ENCODE results near the gene ERC1. TPM values are rescaled to one million over a fixed set of nuclear protein-coding genes. Genes with fewer than 3 reads are reported as not detected.

Gene ERC1
- total RNA-seq, 1 experiment from 2014 or later = 55.1 TPM

DNA sequence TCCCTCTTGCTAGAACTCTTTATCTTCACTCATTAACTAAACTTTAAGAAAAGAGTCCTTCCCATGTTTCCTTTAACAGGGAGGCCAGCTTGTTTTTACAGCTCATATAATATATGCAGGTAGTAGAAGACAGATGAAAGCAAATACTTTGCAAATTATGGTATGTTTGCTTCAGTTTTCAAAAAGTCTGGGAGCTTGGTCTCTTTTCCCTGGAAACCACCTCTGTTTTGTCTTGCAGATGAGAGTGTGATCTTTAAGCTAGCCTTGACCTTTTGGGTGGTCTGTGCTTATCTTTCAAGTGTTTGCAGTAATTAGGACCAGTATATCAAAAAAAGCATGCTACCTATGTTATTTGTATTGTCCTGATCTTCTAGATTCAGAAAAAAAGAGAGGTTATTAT, 62.7 kb downstream of the ERC1 start:
- peaks cover 5% of the 10 kb centered on the region for H3K4me1 Mint-ChIP-seq (ENCODE audit: insufficient read depth, unreplicated experiment)
- DNase-seq (ENCODE audit: unreplicated experiment) = no peak
- peaks cover 6% of the 10 kb centered on the region for H3K36me3 Mint-ChIP-seq (ENCODE audit: insufficient read depth, unreplicated experiment)
- TF ChIP-seq, protein P1, sequence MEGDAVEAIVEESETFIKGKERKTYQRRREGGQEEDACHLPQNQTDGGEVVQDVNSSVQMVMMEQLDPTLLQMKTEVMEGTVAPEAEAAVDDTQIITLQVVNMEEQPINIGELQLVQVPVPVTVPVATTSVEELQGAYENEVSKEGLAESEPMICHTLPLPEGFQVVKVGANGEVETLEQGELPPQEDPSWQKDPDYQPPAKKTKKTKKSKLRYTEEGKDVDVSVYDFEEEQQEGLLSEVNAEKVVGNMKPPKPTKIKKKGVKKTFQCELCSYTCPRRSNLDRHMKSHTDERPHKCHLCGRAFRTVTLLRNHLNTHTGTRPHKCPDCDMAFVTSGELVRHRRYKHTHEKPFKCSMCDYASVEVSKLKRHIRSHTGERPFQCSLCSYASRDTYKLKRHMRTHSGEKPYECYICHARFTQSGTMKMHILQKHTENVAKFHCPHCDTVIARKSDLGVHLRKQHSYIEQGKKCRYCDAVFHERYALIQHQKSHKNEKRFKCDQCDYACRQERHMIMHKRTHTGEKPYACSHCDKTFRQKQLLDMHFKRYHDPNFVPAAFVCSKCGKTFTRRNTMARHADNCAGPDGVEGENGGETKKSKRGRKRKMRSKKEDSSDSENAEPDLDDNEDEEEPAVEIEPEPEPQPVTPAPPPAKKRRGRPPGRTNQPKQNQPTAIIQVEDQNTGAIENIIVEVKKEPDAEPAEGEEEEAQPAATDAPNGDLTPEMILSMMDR (IDR thresholded peaks at IDR 0.05; ENCODE audit: unreplicated experiment) = no peak
- no peak overlapping the region for H3K4me3 Mint-ChIP-seq (ENCODE audit: unreplicated experiment)
- H3K27ac Mint-ChIP-seq (ENCODE audit: low read depth, unreplicated experiment) = no peak overlapping the region
- POLR2A ChIA-PET = interaction anchor here (1.2 to 1.3 kb wide), 2 partner anchors 62 to 63 kb away, joined by 3 to 5 read pairs; no protein-coding TSS in a partner anchor
- intact Hi-C loops (cut with micrococcal nuclease) = no loop called here
- CTCF ChIA-PET = interaction anchor here (0.6 to 0.7 kb wide), 2 partner anchors 39 to 301 kb away, joined by 3 read pairs; no protein-coding TSS in a partner anchor
- no peaks in the 10 kb centered on the region for H3K27me3 Mint-ChIP-seq (ENCODE audit: insufficient read depth, unreplicated experiment)
- peaks cover 5% of the 10 kb centered on the region for H3K9me3 Mint-ChIP-seq (ENCODE audit: unreplicated experiment)
- no TSS peak for BruUV-seq (replicated peaks)

DNA sequence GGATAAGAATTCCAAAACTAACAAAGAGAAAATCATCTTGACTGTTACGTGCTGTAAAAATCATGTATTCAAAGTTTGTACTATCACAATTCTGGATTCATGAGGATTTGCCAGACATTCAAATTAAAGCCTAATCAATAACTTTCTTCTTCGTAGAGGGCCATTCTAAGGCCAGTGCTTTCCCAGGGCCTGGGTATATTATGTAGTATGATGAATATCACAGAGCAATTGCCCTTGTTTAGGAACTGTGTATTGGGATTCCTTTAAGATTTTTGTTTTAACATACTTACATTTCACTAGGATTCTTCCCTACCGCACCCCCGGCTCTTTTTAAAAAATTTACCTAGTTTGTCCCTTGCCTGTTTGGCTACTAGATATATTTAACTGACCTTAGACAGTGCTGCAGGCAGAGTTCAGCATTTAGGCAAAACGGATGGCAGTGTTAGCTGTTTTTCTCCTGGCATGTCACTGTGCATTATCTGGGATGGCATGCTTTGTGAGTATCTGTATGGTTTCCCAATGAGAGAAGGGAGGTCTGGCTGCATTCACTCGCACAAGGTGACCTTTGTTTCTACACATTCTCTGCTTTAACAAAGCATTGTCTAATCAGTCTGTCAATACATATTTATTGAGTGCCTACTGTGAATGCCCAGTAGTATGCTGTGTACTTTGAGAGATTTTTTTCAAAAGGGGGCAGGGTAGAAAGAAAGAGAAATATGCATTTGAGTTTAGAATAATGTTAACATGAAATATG, 63.3 kb downstream of the ERC1 start:
- DNase-seq (ENCODE audit: unreplicated experiment) = no peak
- Mint-ChIP-seq H3K9me3 (ENCODE audit: unreplicated experiment) (peaks cover 11% of the 10 kb centered on the region), H3K27me3 (ENCODE audit: insufficient read depth, unreplicated experiment) (no peaks in the 10 kb centered on the region), H3K4me1 (ENCODE audit: insufficient read depth, unreplicated experiment) (peaks cover 9% of the 10 kb centered on the region), H3K36me3 (ENCODE audit: insufficient read depth, unreplicated experiment) (peaks cover 11% of the 10 kb centered on the region), H3K4me3 (ENCODE audit: unreplicated experiment) (no peak overlapping the region), H3K27ac (ENCODE audit: low read depth, unreplicated experiment) (no peak overlapping the region)
- CTCF ChIA-PET = interaction anchor here (0.7 kb wide), 1 partner anchor 319 kb away, joined by 3 read pairs; no protein-coding TSS in a partner anchor
- intact Hi-C loops (cut with micrococcal nuclease) = no loop called here
- no TSS peak for BruUV-seq (replicated peaks)
- TF ChIP-seq, protein P1 (IDR thresholded peaks at IDR 0.05; ENCODE audit: unreplicated experiment) = no peak
- POLR2A ChIA-PET = interaction anchor here (1.3 kb wide), 1 partner anchor 64 kb away, joined by 5 read pairs; no protein-coding TSS in a partner anchor

DNA sequence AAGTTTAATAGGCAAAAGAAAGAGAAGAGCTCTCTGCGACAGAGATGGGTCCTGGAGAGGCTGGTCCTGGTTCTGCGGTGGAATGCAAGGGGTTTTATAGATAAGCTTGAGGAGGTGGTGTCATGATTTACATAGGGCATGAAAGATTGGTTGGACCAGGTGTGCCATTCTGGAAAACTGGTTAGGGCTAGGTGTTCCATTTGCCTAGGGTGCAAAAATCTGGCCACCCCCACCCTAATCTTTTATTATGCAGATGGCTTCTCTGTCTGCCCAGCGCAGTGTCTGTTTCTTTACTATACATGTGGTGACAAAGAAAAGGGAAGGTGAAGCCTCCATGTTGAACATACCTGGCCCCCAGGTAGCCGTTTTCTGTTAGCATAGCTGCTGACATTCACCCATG, 65.4 kb downstream of the ERC1 start:
- no peak overlapping the region for H3K4me3 Mint-ChIP-seq (ENCODE audit: unreplicated experiment)
- H3K36me3 Mint-ChIP-seq (ENCODE audit: insufficient read depth, unreplicated experiment) = peaks cover 20% of the 10 kb centered on the region
- H3K9me3 Mint-ChIP-seq (ENCODE audit: unreplicated experiment) = peaks cover 19% of the 10 kb centered on the region
- peaks cover 8% of the 10 kb centered on the region for H3K4me1 Mint-ChIP-seq (ENCODE audit: insufficient read depth, unreplicated experiment)
- ChIA-PET CTCF (no interaction called here), POLR2A (no interaction called here)
- intact Hi-C loops (cut with micrococcal nuclease) = no loop called here
- TF ChIP-seq, protein P1 (IDR thresholded peaks at IDR 0.05; ENCODE audit: unreplicated experiment) = no peak
- no peaks in the 10 kb centered on the region for H3K27me3 Mint-ChIP-seq (ENCODE audit: insufficient read depth, unreplicated experiment)
- H3K27ac Mint-ChIP-seq (ENCODE audit: low read depth, unreplicated experiment) = no peak overlapping the region
- DNase-seq (ENCODE audit: unreplicated experiment) = no peak
- no TSS peak for BruUV-seq (replicated peaks)

DNA sequence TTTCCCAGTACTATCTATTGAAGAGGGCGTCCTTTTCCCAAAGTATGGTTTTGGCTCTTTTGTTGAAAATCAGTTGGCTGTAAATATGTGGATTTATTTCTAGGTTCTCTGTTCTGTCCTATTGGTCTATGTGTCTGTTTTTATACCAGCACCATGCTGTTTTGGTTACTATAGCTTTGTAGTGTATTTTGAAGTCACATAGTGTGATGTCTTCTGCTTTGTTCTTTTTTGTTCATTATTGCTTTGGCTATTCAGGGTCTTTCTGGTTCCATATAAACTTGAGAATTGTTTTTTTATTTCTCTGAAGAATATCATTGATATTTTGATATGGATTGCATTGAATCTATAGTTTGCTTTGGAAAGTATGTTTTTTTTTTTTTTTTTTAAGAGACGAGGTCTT, 67.4 kb downstream of the ERC1 start:
- POLR2A ChIA-PET = interaction anchor here (1.3 kb wide), 1 partner anchor 9 kb away, joined by 3 read pairs; no protein-coding TSS in a partner anchor
- Mint-ChIP-seq H3K9me3 (ENCODE audit: unreplicated experiment) (peaks cover 20% of the 10 kb centered on the region), H3K36me3 (ENCODE audit: insufficient read depth, unreplicated experiment) (peaks cover 27% of the 10 kb centered on the region), H3K4me1 (ENCODE audit: insufficient read depth, unreplicated experiment) (peaks cover 8% of the 10 kb centered on the region), H3K4me3 (ENCODE audit: unreplicated experiment) (no peak overlapping the region), H3K27ac (ENCODE audit: low read depth, unreplicated experiment) (peak overlapping the region; percentile 47), H3K27me3 (ENCODE audit: insufficient read depth, unreplicated experiment) (no peaks in the 10 kb centered on the region)
- CTCF ChIA-PET = interaction anchor here (0.5 to 1.4 kb wide), 4 partner anchors 34 to 319 kb away, joined by 3 to 6 read pairs (median 4); partner anchors contain the start of gene RAD52
- intact Hi-C loops (cut with micrococcal nuclease) = no loop called here
- no peak for DNase-seq (ENCODE audit: unreplicated experiment)
- TF ChIP-seq, protein P1 (IDR thresholded peaks at IDR 0.05; ENCODE audit: unreplicated experiment) = no peak
- no TSS peak for BruUV-seq (replicated peaks)
